ENCODE data around the gene ACTR6.

ACTR6 gene

DNA sequence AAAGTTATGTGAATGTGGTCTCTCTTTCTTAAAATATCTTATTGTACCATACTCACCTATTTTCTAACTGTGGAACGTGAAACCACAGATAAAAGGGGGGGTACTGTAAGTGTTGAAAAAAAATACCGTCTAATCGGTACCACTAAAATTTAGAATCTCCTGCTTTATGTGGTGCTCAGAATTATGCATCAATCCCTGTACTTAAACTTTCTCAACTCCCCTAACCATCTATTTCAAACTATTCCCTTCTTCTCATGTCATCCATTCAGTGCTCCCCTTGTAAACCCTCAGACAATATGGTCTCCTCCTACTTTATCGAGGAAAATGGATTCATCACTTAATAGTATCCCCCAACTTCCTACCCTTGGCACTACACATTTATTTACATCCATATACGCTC is 42.5 kb downstream of the ACTR6 start:
- H2AFZ ChIP-seq (ENCODE audit: low read length), result no peak overlapping the region
- no peak overlapping the region for H3K27ac ChIP-seq (ENCODE audit: low read depth, low read length, poor library complexity, severe bottlenecking)
- no peaks in the 10 kb centered on the region for H3K36me3 ChIP-seq (ENCODE audit: insufficient read depth, low read length)
- H3K4me2 ChIP-seq (ENCODE audit: low read length), result no peak overlapping the region
- no peak overlapping the region for H3K4me3 ChIP-seq (ENCODE audit: low read depth, low read length, poor library complexity, severe bottlenecking)
- no peak overlapping the region for H3K9ac ChIP-seq (ENCODE audit: low read length)
- no peaks in the 10 kb centered on the region for H3K27me3 ChIP-seq (ENCODE audit: insufficient read depth, low read length)
- TF ChIP-seq CTCF (IDR thresholded peaks at IDR 0.05; ENCODE audit: low read length) (no peak), EZH2 (IDR thresholded peaks at IDR 0.05; ENCODE audit: borderline replicate concordance, low read length) (no peak)
- no peaks in the 10 kb centered on the region for H4K20me1 ChIP-seq (ENCODE audit: insufficient read depth, low read length)
- no peaks in the 10 kb centered on the region for H3K79me2 ChIP-seq (ENCODE audit: insufficient read depth, low read length)
- no peaks in the 10 kb centered on the region for H3K9me2 ChIP-seq (ENCODE audit: low read depth, low read length)
- no peaks in the 10 kb centered on the region for H3K9me3 ChIP-seq (ENCODE audit: low read length)
- no peaks in the 10 kb centered on the region for H3K4me1 ChIP-seq (ENCODE audit: insufficient read depth, low read length, severe bottlenecking)
- H3F3A ChIP-seq (ENCODE audit: insufficient read depth, low read length), result no peaks in the 10 kb centered on the region

DNA sequence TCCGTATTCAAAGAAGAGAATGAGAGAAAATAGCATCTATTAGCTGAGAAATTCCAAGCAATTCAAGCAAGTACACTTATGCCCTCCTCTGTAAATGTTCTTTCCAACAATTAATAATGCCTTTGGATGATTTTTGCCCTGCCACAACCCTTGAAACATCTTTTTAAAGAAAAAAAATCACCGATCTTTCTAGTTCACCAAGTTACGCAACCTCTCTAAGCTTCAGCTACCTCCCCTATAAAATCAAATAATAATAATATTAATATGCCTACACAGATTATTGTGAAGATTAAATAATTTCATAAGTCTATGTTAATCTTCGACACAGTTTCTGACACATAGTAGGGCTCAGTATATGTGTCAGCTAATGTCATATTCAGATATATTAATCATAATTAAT is 47.1 kb downstream of the ACTR6 start:
- no peaks in the 10 kb centered on the region for H3K79me2 ChIP-seq (ENCODE audit: insufficient read depth, low read length)
- H3K4me3 ChIP-seq (ENCODE audit: low read depth, low read length, poor library complexity, severe bottlenecking), result no peak overlapping the region
- no peak overlapping the region for H3K9ac ChIP-seq (ENCODE audit: low read length)
- H4K20me1 ChIP-seq (ENCODE audit: insufficient read depth, low read length), result no peaks in the 10 kb centered on the region
- no peaks in the 10 kb centered on the region for H3K9me2 ChIP-seq (ENCODE audit: low read depth, low read length)
- no peak overlapping the region for H3K4me2 ChIP-seq (ENCODE audit: low read length)
- H3F3A ChIP-seq (ENCODE audit: insufficient read depth, low read length), result no peaks in the 10 kb centered on the region
- no peaks in the 10 kb centered on the region for H3K27me3 ChIP-seq (ENCODE audit: insufficient read depth, low read length)
- H3K4me1 ChIP-seq (ENCODE audit: insufficient read depth, low read length, severe bottlenecking), result no peaks in the 10 kb centered on the region
- no peak overlapping the region for H2AFZ ChIP-seq (ENCODE audit: low read length)
- TF ChIP-seq CTCF (IDR thresholded peaks at IDR 0.05; ENCODE audit: low read length) (no peak), EZH2 (IDR thresholded peaks at IDR 0.05; ENCODE audit: borderline replicate concordance, low read length) (no peak)
- H3K36me3 ChIP-seq (ENCODE audit: insufficient read depth, low read length), result no peaks in the 10 kb centered on the region
- H3K27ac ChIP-seq (ENCODE audit: low read depth, low read length, poor library complexity, severe bottlenecking), result no peak overlapping the region
- H3K9me3 ChIP-seq (ENCODE audit: low read length), result no peaks in the 10 kb centered on the region

- H3K4me2 ChIP-seq (ENCODE audit: low read length), result no peak overlapping the region
- H2AFZ ChIP-seq (ENCODE audit: low read length), result no peak overlapping the region
- H3K27ac ChIP-seq (ENCODE audit: low read depth, low read length, poor library complexity, severe bottlenecking), result no peak overlapping the region
- H3K79me2 ChIP-seq (ENCODE audit: insufficient read depth, low read length), result no peaks in the 10 kb centered on the region
- TF ChIP-seq EZH2 (IDR thresholded peaks at IDR 0.05; ENCODE audit: borderline replicate concordance, low read length) (no peak), CTCF (IDR thresholded peaks at IDR 0.05; ENCODE audit: low read length) (no peak)
- H3K4me3 ChIP-seq (ENCODE audit: low read depth, low read length, poor library complexity, severe bottlenecking), result no peak overlapping the region
- no peaks in the 10 kb centered on the region for H3K27me3 ChIP-seq (ENCODE audit: insufficient read depth, low read length)
- no peaks in the 10 kb centered on the region; the same call in 1 of the 2 replicates for H3F3A ChIP-seq (ENCODE audit: insufficient read depth, low read length)
- no peaks in the 10 kb centered on the region for H3K4me1 ChIP-seq (ENCODE audit: insufficient read depth, low read length, severe bottlenecking)
- no peak overlapping the region for H3K9ac ChIP-seq (ENCODE audit: low read length)
- no peaks in the 10 kb centered on the region for H3K9me2 ChIP-seq (ENCODE audit: low read depth, low read length)
- H3K9me3 ChIP-seq (ENCODE audit: low read length), result no peaks in the 10 kb centered on the region
- H4K20me1 ChIP-seq (ENCODE audit: insufficient read depth, low read length), result no peaks in the 10 kb centered on the region
- no peaks in the 10 kb centered on the region for H3K36me3 ChIP-seq (ENCODE audit: insufficient read depth, low read length)
Measured at GRCh38 chr12:100248886-100249285, 48.3 kb downstream of the ACTR6 start.
